ENCODE results near the gene MTA1.

The MTA1 gene

DNA sequence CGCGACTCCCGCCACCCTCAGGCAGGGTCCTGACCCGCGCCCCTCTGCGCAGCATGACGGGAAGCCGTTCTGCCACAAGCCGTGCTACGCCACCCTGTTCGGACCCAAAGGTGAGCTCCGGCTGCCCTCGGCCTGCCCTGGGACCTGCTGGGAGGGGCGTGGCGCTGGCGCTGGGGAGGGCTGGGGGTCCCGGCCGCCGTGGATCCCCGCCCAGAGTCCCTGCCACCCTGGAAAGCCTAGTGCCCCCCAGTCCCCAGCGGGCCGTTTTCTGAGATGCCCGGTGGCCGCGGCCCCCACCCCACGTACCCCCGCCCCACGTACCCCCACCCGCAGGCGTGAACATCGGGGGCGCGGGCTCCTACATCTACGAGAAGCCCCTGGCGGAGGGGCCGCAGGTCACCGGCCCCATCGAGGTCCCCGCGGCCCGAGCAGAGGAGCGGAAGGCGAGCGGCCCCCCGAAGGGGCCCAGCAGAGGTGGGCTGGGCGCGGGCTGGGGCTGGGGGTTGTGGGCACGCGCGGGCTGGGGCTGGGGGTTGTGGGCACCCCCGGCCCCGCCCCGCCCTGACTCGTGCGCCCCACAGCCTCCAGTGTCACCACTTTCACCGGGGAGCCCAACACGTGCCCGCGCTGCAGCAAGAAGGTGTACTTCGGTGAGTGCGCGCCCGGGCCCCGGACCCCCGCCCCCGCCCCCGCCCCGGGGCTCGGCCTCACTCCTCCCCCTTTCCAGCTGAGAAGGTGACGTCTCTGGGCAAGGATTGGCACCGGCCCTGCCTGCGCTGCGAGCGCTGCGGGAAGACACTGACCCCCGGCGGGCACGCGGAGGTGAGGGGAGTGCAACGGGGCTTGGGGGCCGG is 59.0 kb downstream of the MTA1 start:
- no peak for DNase-seq

DNA sequence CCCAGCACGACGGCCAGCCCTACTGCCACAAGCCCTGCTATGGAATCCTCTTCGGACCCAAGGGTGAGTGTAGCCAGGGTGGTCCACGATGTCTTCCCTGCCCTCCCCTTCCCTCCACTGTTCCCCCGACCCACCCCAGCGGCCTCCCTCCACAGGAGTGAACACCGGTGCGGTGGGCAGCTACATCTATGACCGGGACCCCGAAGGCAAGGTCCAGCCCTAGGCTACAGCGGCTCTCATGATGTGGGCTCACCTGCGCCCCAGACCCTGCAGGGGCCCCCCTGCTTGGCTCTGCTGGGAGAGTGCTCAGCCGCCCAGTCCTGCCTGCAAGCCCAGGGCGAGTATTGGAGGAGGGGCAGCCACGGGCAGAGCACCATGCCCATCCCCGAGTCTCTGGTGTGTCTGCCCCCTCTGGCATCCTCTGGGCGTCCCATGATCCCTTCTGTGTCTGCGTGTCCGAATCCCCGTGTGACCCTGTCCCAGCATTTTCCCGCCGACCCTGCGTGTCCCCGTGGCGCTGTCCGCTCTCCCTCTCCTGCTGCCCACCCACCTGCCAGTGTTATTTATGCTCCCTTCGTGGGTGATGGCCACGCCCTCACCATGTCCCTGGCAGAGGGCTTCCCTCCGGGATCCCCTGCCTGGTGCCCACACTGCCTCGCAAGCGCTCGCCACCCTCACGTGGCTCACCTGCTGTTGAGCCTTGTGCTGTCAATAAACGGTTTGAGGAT is 60.0 kb downstream of the MTA1 start:
- no peak for DNase-seq

DNA sequence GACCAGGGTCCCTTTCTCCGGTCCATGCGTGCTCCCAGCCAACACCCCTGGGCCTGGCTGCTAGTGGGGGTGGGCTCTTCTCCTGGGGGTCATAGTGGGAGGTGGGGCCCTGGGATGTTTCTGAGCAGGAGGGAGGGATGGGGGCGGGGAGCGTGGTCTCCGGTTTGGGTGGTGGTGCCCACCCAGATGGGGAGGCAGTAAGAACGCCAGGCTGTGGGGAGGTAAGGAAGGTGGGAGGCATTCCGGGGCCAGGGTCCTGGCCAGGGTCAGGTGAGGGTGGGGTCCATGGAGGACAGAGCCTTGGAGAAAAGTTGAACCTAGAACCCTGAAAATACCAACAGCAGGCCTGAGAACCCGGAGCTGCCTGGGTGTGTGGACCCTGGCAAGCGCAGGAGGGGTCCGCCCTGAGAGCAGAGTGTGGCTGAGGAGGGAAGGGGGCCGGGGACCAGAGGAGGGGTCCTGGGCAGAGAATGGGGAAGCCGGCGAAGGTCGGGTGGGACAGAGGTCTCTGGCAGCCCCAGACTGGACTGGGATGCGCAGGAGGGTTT is 60.6 kb downstream of the MTA1 start:
- no peak for DNase-seq

DNA sequence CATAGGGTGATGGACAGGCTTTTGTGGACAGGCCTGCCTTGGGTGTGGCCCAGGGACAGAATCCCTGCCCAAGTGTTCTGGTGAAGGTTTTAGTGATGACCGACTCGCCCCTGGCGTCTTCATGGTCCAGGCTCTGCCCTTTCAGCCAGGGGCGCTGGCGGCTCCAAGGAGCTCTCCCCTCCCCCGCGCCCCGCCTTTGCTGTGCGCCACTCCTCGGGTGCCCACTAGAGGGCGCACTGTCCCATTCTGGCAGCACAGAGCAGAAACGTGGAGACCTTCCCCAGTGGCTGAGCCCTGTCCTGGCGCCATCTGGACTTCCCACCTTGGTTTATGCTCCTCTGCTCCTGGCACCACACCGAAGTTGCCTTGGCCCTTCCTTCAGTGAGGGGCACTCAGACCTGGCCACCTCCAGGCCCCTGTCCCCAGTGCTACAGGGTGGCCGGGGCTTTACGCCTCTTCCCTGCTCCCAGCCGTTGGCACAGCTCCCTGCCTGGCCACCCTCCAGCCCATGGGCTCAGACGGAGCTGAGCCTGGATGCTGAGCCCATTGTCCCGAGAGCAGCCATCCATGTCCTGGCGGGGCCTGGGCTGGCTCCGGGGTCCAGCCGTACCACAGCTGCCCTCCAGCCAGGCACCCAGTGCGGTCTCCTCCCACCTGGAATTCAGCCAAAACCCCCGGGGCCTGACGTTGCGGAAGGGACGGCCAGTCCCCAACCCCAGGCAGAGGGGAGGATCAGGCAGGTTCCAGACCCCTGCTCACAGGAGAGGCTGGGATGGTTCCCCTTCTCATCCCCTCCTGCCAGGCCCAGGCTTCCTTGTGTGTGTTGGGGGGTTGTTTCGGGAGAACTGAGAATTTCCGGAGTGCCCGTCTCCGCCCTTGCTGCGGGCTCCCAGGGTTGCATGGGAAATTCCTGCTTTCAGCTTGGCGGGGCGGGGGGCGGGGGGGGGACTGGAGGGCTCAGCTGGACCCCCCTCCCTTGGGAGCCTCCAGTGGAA is 61.5 kb downstream of the MTA1 start:
- DNase-seq = peak; percentile 91

- DNase-seq = peak; percentile 99
Measured at GRCh38 chr14:105481886-105482457, 62.3 kb downstream of the MTA1 start.

DNA sequence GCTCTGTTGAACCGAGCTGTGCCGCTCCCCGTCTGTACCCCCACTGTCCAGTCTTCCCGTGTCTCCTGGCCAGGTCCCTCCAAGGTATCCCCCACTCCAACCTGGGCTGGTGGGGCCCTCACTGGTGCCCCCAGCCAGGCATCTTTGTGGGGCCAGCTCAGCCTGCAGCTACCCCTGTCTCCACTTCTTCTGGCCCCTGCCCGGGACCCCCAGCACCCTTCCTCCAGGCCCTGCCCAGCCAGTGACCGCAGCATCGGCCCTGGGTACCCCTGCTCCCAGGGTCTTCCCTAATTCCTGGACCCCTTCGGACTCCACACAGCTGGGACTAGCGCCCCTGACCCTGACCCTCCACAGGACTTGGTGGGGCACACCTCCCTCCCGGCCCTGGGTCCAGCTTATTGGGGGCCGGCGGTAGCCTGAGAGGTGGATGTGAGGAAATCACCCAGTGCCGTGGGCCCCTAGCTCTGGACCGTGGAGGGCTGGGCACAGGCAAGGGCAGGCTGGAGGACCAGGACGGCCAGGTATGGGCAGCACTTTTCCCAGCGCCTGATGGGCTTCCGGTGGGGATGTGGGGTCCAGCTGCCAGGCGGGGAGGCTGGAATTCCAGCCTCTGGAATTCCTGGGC is 63.0 kb downstream of the MTA1 start:
- DNase-seq = no peak

DNA sequence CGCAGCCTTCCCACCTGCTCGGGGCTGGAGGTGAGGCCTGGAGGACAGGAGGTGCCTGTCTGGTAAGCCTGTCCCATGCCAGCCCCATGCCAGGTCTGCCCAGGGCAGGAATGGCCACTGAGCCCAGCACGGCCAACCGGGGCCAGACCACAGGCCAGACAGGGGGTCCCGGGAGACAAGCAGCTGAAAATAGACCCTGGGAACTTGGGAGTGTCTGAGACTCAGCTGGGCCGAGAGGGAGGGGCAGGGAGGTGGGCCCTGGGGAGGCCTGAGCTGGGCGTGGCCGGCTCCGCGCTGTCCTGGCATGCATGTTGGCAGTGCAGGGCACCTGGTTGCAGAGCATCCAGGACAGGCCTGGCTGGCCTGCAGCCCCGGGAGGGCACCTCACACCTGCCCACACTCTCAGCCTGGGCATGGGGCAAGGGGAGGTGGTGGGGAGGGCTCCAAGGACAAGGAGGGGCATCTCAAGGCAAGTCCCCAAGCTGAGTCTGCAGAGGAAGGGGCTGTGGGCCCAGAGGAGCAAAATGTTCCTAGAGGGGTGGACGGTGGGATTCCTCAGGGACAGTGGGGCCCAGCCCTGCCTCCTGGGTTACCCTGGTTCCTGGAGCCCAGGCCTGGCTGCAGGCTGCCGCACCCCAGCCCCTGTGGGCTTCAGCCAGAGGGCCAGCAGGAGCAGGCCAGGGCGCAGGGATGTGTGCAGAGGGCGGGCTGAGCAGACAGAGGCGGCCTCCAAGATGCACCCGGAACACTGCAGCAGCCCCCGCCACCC is 63.9 kb downstream of the MTA1 start:
- no peak for DNase-seq

DNA sequence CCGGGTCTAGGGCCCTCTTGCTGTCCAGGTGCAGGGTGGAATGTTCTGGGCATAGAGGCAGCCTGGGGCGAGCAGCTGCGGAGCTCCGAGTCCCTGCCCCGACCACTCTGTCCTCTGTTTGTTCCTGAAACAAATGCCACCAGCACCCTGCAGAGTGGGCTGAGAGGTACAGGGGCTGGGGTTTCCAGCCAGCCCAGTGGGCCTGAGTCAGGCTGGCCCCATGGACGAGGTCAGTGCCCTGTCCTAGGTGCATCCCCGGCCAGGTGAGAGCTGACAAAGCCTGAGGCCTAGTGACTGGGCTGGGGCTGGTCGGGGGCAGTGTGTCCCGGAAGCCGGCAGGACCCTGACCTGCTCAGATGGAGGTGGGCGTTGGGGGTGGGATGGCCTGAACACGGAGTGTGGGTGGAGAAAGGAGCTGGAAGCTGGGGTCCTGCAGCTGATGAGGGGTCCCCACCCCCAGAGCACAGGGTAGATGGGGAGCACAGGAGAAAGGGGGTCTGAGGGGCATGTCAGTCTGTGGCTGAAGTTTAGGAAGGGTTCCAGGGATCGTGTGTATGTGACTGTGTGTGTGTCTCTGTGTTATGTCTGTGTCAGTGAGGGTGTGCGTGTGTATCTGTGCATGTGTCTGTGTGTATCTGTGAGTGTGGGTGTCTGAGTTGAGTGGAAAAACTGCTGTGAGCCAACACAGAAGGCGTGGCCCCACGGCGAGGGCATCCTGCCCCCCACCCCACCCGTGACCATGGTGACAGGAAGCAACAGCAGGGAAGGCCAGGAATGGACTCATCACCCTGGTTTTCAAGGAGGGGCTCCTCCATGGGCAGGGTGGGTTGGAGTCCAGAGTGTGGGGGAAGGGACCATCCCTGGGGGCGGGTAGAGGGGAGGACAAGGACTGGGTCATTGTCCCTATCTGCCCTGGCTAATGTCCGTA is 64.7 kb downstream of the MTA1 start:
- no peak for DNase-seq

DNA sequence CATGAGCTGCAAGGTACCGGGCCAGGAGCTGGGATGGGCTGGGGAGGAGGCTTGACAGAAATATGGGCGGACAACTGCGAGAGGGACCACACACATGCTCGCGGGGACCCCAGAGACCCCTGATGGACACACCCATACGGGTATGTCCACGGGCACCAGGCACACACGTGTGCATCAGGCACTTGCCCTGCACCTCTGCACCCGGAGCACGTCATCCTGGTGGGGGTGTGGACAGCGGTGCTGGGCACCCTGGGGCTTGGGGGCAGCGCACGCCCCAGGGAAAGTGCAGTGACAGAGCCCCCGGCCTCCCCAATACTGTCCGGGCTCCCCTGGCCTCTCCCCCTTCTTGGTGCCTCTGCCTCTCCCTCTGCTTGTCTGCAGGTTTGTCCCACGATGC is 65.4 kb downstream of the MTA1 start:
- DNase-seq = no peak

DNA sequence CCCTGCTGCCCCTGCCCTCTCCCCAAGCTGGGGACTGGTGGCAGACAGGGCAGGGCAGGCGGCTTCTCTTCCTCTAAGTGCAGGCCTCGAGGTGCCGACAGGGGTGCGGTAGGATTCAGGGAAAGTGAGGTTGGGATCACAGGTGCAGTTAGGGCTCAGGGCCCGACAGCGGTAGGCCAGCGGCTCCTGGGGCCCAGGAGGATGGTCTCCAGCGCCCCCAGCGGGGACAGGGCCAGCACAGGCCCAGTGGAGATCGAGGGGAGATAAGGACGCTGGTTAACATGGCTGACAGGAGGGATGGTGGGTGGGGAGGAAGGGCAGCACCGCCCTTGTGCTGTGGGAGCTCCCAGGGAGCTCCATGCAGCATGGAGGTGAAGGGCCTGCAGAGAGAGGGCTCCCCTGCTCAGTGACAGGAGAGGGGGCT is 66.1 kb downstream of the MTA1 start:
- DNase-seq = peak; percentile 89

- DNase-seq = peak; percentile 53
Measured at GRCh38 chr14:105486163-105486973, 66.7 kb downstream of the MTA1 start, which contains the start of gene CRIP1. TSS of gene CRIP1 (plus strand) at chr14:105486886. CDS start at chr14:105487260, 374 bp downstream.

DNA sequence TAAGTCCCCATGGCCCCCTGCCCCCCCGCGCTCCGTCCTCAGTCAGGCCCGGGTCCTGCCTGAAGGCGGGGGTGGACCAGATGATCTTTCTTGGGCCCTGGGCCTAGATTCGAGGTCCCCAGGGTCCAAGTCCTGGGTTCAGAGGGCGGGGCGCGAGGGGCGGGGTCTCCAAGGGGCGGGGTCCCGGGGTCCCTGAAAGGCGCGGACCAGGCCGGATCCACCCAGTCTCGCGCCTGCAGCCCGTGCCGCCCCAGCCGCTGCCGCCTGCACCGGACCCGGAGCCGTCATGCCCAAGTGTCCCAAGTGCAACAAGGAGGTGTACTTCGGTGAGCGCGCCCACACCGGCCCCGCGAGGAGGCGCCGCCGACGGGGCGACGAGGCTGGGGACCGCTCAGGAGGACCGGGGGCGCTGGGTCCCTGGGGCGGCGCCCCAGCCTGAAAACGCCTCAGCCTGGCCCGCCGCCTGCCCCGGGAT is 67.4 kb downstream of the MTA1 start:
- no peak for DNase-seq

GRCh38 chr14:105487449-105487985 is 67.9 kb downstream of the MTA1 start:
- DNase-seq = peak; percentile 60

- DNase-seq = no peak
Measured at GRCh38 chr14:105487986-105488777, 68.6 kb downstream of the MTA1 start.

- DNase-seq = no peak
Measured at GRCh38 chr14:105488781-105489541, 69.3 kb downstream of the MTA1 start.

GRCh38 chr14:105489542-105490266 is 70.1 kb downstream of the MTA1 start:
- DNase-seq = peak; percentile 93
